BLaER1 treated with 17β-estradiol and CSF1 and Interleukin-3, amounts not matched to agents 10 nM and 100 nM (cell line): ENCODE measurements around the gene HIC1.

Experiments used
- H3K27ac ChIP-seq, 11 experiments: shearing (Covaris generic); formaldehyde crosslinking; 2 replicates each; pipeline ENCODE4 v1.8.1; 2022
- H3K27me3 ChIP-seq, 11 experiments: shearing (Covaris generic); formaldehyde crosslinking; 2 replicates each; pipeline ENCODE4 v1.8.1; 2022
- H3K36me3 ChIP-seq, 11 experiments: shearing (Covaris generic); formaldehyde crosslinking; 2 replicates each; pipeline ENCODE4 v1.8.1; 2022
- H3K4me1 ChIP-seq, 10 experiments: shearing (Covaris generic); formaldehyde crosslinking; 2 replicates each; pipeline ENCODE4 v1.8.1; 2022
- H3K4me2 ChIP-seq, 11 experiments: shearing (Covaris generic); formaldehyde crosslinking; 2 replicates each; pipeline ENCODE4 v1.8.1; 2022
- H3K4me3 ChIP-seq, 10 experiments: shearing (Covaris generic); formaldehyde crosslinking; 2 replicates each; pipeline ENCODE4 v1.8.1; 2022
- H3K9ac ChIP-seq, 11 experiments: shearing (Covaris generic); formaldehyde crosslinking; 2 replicates each; pipeline ENCODE4 v1.8.1; 2022
- H3K9me3 ChIP-seq, 11 experiments: shearing (Covaris generic); formaldehyde crosslinking; replicated peaks in 1 of 11; 2 replicates each; pipeline ENCODE4 v1.8.1; 2022
- H4K20me1 ChIP-seq, 11 experiments: shearing (Covaris generic); formaldehyde crosslinking; 2 replicates each; pipeline ENCODE4 v1.8.1; 2022
- Cebpa-rat ChIP-seq, 11 experiments: shearing (Covaris generic); IDR thresholded peaks; 2 replicates each; pipeline ENCODE4 v1.8.1; 2022

The HIC1 gene

GRCh38 chr17:2107506-2107905, 52.6 kb downstream of the HIC1 start:
- H3K4me1 ChIP-seq: peaks cover under 1 to 28% (median 18%) of the 10 kb centered on the region in 10 experiments; a peak in 19 of 20 replicates
- peaks cover 0 to 6% (median 0%) of the 10 kb centered on the region in 11 experiments; a peak in 5 of 22 replicates for H4K20me1 ChIP-seq
- no peaks in the 10 kb centered on the region for H3K9me3 ChIP-seq
- H3K36me3 ChIP-seq: peaks cover 7 to 46% (median 18%) of the 10 kb centered on the region in 11 experiments; a peak in 21 of 22 replicates
- no peak overlapping the region for H3K9ac ChIP-seq
- no peak overlapping the region for H3K4me3 ChIP-seq
- TF ChIP-seq Cebpa-rat (IDR thresholded peaks at IDR 0.05): no peak
- no peaks in the 10 kb centered on the region for H3K27me3 ChIP-seq
- no peak overlapping the region for H3K27ac ChIP-seq
- H3K4me2 ChIP-seq: peak overlapping the region in 3 of 11 experiments; percentile 8 to 29 (median 8); a peak in 3 of 22 replicates

DNA sequence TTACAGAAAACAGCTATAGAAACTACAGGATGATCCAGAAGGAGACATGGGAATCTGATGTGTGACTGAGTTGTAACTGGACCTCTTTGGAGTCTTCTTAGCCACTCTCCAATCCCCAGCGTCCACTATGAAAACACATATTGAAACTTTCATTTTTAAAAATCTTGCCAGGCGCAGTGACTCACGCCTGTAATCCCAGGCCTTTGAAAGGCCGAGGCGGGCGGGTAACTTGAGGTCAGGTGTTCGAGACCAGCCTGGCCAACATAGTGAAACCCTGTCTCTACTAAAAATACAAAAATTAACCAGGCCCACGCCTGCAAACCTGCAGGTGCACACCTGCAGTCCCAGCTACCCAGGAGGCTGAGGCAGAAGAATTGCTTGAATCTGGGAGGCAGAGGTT, 53.3 kb downstream of the HIC1 start:
- H3K9me3 ChIP-seq: no peaks in the 10 kb centered on the region
- H4K20me1 ChIP-seq: peaks cover 0 to 11% (median 0%) of the 10 kb centered on the region in 11 experiments; a peak in 5 of 22 replicates
- no peaks in the 10 kb centered on the region for H3K27me3 ChIP-seq
- TF ChIP-seq Cebpa-rat (IDR thresholded peaks at IDR 0.05): no peak
- H3K36me3 ChIP-seq: peaks cover 7 to 39% (median 15%) of the 10 kb centered on the region in 11 experiments; a peak in 21 of 22 replicates
- no peak overlapping the region for H3K4me2 ChIP-seq
- H3K4me3 ChIP-seq: no peak overlapping the region
- no peak overlapping the region for H3K27ac ChIP-seq
- H3K4me1 ChIP-seq: peaks cover 7 to 34% (median 25%) of the 10 kb centered on the region in 10 experiments
- no peak overlapping the region for H3K9ac ChIP-seq

- H3K4me1 ChIP-seq: peaks cover 8 to 44% (median 28%) of the 10 kb centered on the region in 10 experiments
- no peak overlapping the region for H3K9ac ChIP-seq
- no peak overlapping the region for H3K4me3 ChIP-seq
- H3K36me3 ChIP-seq: peaks cover 4 to 31% (median 14%) of the 10 kb centered on the region in 11 experiments; a peak in 15 of 22 replicates
- H3K9me3 ChIP-seq: no peaks in the 10 kb centered on the region
- TF ChIP-seq Cebpa-rat (IDR thresholded peaks at IDR 0.05): no peak
- H3K27me3 ChIP-seq: no peaks in the 10 kb centered on the region
- no peak overlapping the region for H3K27ac ChIP-seq
- no peak overlapping the region for H3K4me2 ChIP-seq
- H4K20me1 ChIP-seq: peaks cover 0 to 12% (median 0%) of the 10 kb centered on the region in 11 experiments; a peak in 4 of 22 replicates
Observed at GRCh38 chr17:2110436-2110835, 55.5 kb downstream of the HIC1 start.

GRCh38 chr17:2111691-2112090, 56.8 kb downstream of the HIC1 start:
- Histone ChIP-seq H3K4me2 (peak overlapping the region in 1 of 11 experiments; percentile 53; a peak in 1 of 22 replicates), H3K27ac (no peak overlapping the region; a peak in 2 of 22 replicates), H3K4me3 (no peak overlapping the region), H3K36me3 (peaks cover 4 to 37% (median 20%) of the 10 kb centered on the region in 11 experiments; a peak in 15 of 22 replicates), H3K4me1 (peaks cover 11 to 49% (median 25%) of the 10 kb centered on the region in 10 experiments), H3K9ac (no peak overlapping the region), H4K20me1 (peaks cover 0 to 5% (median 0%) of the 10 kb centered on the region in 11 experiments; a peak in 3 of 22 replicates), H3K9me3 (no peaks in the 10 kb centered on the region), H3K27me3 (no peaks in the 10 kb centered on the region)
- TF ChIP-seq Cebpa-rat (IDR thresholded peaks at IDR 0.05): no peak
